Chondrocyte (in vitro differentiated cells): ENCODE results near the gene PLEKHA6. TPM values are rescaled to one million over a fixed set of nuclear protein-coding genes. Genes with fewer than 3 reads are reported as not detected.

Experiments
- DNase-seq: peaks from one replicate; pipeline ENCODE4 v3.0.0; 2021; ENCODE audit warnings: mixed read lengths, low spot score
- H3K27ac Mint-ChIP-seq: one replicate; pipeline ENCODE4 v1.8.0; 2021; ENCODE audit warnings: mild to moderate bottlenecking, moderate library complexity, mixed read lengths; ENCODE audit not compliant: unreplicated experiment
- H3K27me3 Mint-ChIP-seq: 2 replicates; pipeline ENCODE4 v1.8.0; 2021; ENCODE audit warnings: low read depth, mixed read lengths
- H3K36me3 Mint-ChIP-seq: 2 replicates; pipeline ENCODE4 v1.8.0; 2021; ENCODE audit warnings: low read depth, mixed read lengths
- H3K4me1 Mint-ChIP-seq: 2 replicates; pipeline ENCODE4 v1.8.0; 2021; ENCODE audit warnings: low read depth, mild to moderate bottlenecking, mixed read lengths
- H3K4me3 Mint-ChIP-seq: one replicate; pipeline ENCODE4 v1.8.0; 2021; ENCODE audit warnings: mild to moderate bottlenecking, moderate library complexity, mixed read lengths; ENCODE audit not compliant: unreplicated experiment
- H3K9me3 Mint-ChIP-seq: 2 replicates; pipeline ENCODE4 v1.8.0; 2021; ENCODE audit warnings: low read depth, mixed read lengths
- total RNA-seq: library from RNA; stranded (reverse); gene quantifications from 3 replicates; pipeline ENCODE4 v1.2.1, GENCODE V29; 2021
- TF ChIP-seq, protein P1 (sequence below): fragments of 200-600 bp; sonication (generic); IDR thresholded peaks from 2 replicates; pipeline ENCODE4 v1.5.0; 2021; ENCODE audit warnings: antibody characterized with exemption, mild to moderate bottlenecking, moderate library complexity

The PLEKHA6 gene
- total RNA-seq, 1 donor from 2014 or later, result 0.15 TPM

DNA sequence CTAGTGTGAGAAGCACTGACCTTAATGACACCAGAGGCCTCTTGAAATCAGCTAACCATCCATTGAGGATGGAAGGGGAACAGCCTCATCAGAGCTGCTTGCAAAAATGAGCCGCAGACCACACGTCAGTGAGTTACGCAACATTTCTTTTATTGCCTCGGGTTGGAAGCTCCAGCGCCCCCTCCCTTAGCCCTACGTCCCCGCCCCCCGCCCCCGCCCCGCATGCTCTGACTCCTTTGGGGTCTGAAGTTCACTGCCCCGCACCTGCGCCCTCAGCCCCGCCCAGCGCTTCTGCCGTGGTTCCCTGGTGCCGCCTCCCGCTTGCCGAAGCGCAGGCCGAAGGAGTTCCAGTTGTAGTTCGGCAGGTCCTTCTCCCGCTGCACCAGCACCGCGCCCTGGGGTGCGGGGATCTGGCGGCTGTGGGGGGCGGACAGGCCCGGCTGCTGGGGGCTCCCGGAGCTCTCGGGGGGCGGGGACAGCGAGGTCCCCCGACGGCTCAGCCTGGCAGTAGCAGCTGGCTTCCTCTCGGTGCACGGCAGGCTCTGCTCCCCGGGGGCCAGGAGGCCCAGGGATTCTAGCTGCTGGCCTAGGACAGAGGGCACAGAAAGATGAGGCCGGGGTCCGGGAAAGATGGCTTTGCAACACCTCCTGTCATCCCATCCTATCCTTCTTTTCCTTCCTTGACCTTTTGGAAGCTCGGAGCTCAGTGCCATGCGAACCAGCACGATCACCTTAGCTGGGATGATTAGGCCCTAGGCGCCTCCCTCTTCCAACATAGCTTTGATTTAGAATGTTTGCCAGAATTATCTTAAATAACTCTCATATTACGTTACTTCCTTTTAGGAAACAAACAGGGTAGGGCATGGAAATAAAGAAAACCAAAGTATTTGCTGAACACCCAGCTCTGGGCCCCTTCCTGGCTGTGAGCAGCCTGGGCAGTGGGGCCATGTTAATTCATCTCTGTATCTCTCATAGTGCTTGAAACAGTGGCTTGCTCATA, 169.2 kb downstream of the PLEKHA6 start:
- Mint-ChIP-seq H3K27ac (no peak overlapping the region), H3K4me3 (no peak overlapping the region), H3K27me3 (peaks cover 43% of the 10 kb centered on the region), H3K9me3 (no peaks in the 10 kb centered on the region), H3K4me1 (peaks cover 6% of the 10 kb centered on the region), H3K36me3 (no peaks in the 10 kb centered on the region)
- TF ChIP-seq, protein P1, sequence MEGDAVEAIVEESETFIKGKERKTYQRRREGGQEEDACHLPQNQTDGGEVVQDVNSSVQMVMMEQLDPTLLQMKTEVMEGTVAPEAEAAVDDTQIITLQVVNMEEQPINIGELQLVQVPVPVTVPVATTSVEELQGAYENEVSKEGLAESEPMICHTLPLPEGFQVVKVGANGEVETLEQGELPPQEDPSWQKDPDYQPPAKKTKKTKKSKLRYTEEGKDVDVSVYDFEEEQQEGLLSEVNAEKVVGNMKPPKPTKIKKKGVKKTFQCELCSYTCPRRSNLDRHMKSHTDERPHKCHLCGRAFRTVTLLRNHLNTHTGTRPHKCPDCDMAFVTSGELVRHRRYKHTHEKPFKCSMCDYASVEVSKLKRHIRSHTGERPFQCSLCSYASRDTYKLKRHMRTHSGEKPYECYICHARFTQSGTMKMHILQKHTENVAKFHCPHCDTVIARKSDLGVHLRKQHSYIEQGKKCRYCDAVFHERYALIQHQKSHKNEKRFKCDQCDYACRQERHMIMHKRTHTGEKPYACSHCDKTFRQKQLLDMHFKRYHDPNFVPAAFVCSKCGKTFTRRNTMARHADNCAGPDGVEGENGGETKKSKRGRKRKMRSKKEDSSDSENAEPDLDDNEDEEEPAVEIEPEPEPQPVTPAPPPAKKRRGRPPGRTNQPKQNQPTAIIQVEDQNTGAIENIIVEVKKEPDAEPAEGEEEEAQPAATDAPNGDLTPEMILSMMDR, result no peak
- DNase-seq, result no peak

DNA sequence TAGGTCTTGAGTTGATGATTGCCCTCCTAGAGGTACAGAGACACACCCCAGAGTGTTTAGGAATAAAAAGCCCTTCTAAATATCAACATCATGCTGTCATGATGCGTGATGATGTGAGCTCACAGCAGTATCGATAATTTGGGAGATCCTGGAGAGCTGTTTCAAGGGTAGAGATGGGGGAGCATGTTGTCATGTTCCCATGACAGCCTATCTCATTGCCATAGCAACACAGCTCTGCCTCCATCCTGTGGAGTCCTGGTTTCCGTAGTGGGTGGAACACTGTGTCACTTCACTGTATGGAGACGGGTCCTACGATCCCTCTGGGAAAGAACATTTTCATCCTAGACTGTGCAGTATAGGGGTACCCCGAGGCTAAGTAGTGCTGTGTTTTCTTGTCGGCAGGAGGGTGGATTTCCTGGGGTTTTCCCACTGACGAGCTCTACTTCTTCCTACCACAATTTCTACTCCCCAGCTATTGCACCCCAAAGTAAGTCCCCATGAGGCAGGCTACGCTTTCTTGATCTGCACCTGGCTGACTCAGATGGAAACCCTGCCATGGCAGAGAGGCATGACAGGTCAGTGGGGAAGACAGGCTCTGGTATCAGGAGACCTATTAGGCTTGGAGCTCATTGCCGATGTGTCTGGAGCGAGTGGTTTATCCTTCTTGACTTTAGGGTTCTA, 170.6 kb downstream of the PLEKHA6 start:
- Mint-ChIP-seq H3K4me3 (no peak overlapping the region), H3K27me3 (peaks cover 47% of the 10 kb centered on the region), H3K36me3 (no peaks in the 10 kb centered on the region), H3K4me1 (peaks cover 3% of the 10 kb centered on the region), H3K27ac (no peak overlapping the region), H3K9me3 (no peaks in the 10 kb centered on the region)
- DNase-seq, result no peak
- TF ChIP-seq, protein P1, result no peak

GRCh38 chr1:204186597-204186996, 173.1 kb downstream of the PLEKHA6 start:
- Mint-ChIP-seq H3K4me3 (no peak overlapping the region), H3K27me3 (peaks cover 47% of the 10 kb centered on the region), H3K27ac (no peak overlapping the region), H3K36me3 (no peaks in the 10 kb centered on the region), H3K4me1 (peaks cover 3% of the 10 kb centered on the region), H3K9me3 (no peaks in the 10 kb centered on the region)
- no peak for DNase-seq
- TF ChIP-seq, protein P1, result no peak

- no peaks in the 10 kb centered on the region for H3K9me3 Mint-ChIP-seq
- H3K36me3 Mint-ChIP-seq, result no peaks in the 10 kb centered on the region
- H3K27ac Mint-ChIP-seq, result no peak overlapping the region
- H3K27me3 Mint-ChIP-seq, result peaks cover 36% of the 10 kb centered on the region
- TF ChIP-seq, protein P1, result no peak
- DNase-seq, result no peak
- no peaks in the 10 kb centered on the region for H3K4me1 Mint-ChIP-seq
- no peak overlapping the region for H3K4me3 Mint-ChIP-seq
Observed at GRCh38 chr1:204181116-204181515, 178.6 kb downstream of the PLEKHA6 start.

- Mint-ChIP-seq H3K9me3 (no peaks in the 10 kb centered on the region), H3K36me3 (no peaks in the 10 kb centered on the region), H3K4me1 (no peaks in the 10 kb centered on the region), H3K4me3 (no peak overlapping the region), H3K27ac (no peak overlapping the region), H3K27me3 (peaks cover 36% of the 10 kb centered on the region)
- TF ChIP-seq, protein P1, result no peak
- no peak for DNase-seq
Observed at GRCh38 chr1:204180133-204180532, 179.6 kb downstream of the PLEKHA6 start.
